Upper lobe of left lung (tissue), 6 donors: ENCODE results near the gene SELENOO. TPM values are rescaled to one million over a fixed set of nuclear protein-coding genes. Genes with fewer than 3 reads are reported as not detected.

ENCODE experiments used
- ATAC-seq, 2 donors: fragments of 200-7000 bp; cut with Tn5 transposase; one replicate each; pipeline ENCODE4 v1.9.1; 2022; ENCODE audit warnings: mild to moderate bottlenecking in 2 of 2, moderate library complexity in 2 of 2; ENCODE audit not compliant: low FRiP score in 2 of 2
- DNase-seq, 2 donors: peaks; one replicate each; pipeline ENCODE4 v3.0.0-alpha.2; 2019 to 2020
- H3K27ac ChIP-seq, 4 donors: fragments of 200-600 bp; sonication (generic); one replicate each; pipeline ENCODE4 v1.5.1; 2016 to 2019
- H3K27me3 ChIP-seq, 4 donors: fragments of 200-600 bp; sonication (generic); one replicate each; pipeline ENCODE4 v1.5.1; 2017 to 2019
- H3K36me3 ChIP-seq, 4 donors: fragments of 200-600 bp; sonication (generic); one replicate each; pipeline ENCODE4 v1.5.1; 2016 to 2019
- H3K4me1 ChIP-seq, 4 donors: fragments of 200-600 bp; sonication (generic); one replicate each; pipeline ENCODE4 v1.5.1; 2018 to 2019
- H3K4me3 ChIP-seq, 4 donors: fragments of 200-600 bp; sonication (generic); one replicate each; pipeline ENCODE4 v1.5.1; 2017 to 2019; ENCODE audit warnings: mild to moderate bottlenecking in 2 of 4, moderate library complexity in 1 of 4
- H3K9me3 ChIP-seq, 4 donors: fragments of 200-600 bp; sonication (generic); one replicate each; pipeline ENCODE4 v1.5.1; 2018 to 2019
- EP300 ChIP-seq, 4 donors: sonication (generic); formaldehyde crosslinking; IDR thresholded peaks; one replicate each; pipeline ENCODE4 v1.5.1; 2017; ENCODE audit warnings: antibody characterized with exemption in 4 of 4, control low read depth in 2 of 4
- POLR2A ChIP-seq, 4 donors: fragments of 450-650 bp; IDR thresholded peaks; one replicate each; pipeline ENCODE4 v1.5.1; 2016 to 2017; ENCODE audit warnings: antibody characterized with exemption in 4 of 4, mild to moderate bottlenecking in 2 of 4
- POLR2AphosphoS5 ChIP-seq, 2 donors: sonication (generic); formaldehyde crosslinking; IDR thresholded peaks; one replicate each; pipeline ENCODE4 v1.5.1; 2017; ENCODE audit warnings: antibody characterized with exemption in 2 of 2
- WGBS, 2 donors: methylation state at CpG; one replicate each; pipeline ENCODE4 v1.1.5; 2017 to 2018; 5-methylcytosine and 5-hydroxymethylcytosine counted together
- total RNA-seq, 6 donors: library from RNA; depleted of rRNA in 4 of 6; stranded (reverse); fragments of >200 nt in 4 of 6; gene quantifications; one replicate each; pipeline versions ENCODE4 v1.1.0 to v1.2.1, GENCODE V29; 2016 to 2021
- TF ChIP-seq, protein P1 (sequence below), 6 experiments: fragments of 450-650 bp in 4 of 6; fragments of 200-600 bp in 2 of 6; sonication (generic) in 2 of 6; IDR thresholded peaks; one replicate each; pipeline ENCODE4 v1.5.1; 2016 to 2019; ENCODE audit warnings: antibody characterized with exemption in 6 of 6
- donor health status: DM: no; HTN: no; CAD: no; lungs with moderate emphysema.
- donor health status: DM: no; HTN: yes; CAD: no; lungs with severe emphysema.

Gene SELENOO
- total RNA-seq, 6 donors from 2014 or later, result 23.1 to 102 (median 28.9) TPM

GRCh38 chr22:50153756-50154140 lies 47.1 kb upstream of the SELENOO start:
- no peak for DNase-seq
- 81 to 84% methylated on average over 5 to 6 of the region's 7 CpGs for WGBS, 2 donors

GRCh38 chr22:50157709-50158375 lies 43.0 kb upstream of the SELENOO start:
- DNase-seq (peak; percentile 80 to 84), ATAC-seq (peak; percentile 56 to 89)
- Histone ChIP-seq H3K27ac (no peak overlapping the region), H3K27me3 (no peaks in the 10 kb centered on the region), H3K9me3 (no peaks in the 10 kb centered on the region), H3K4me3 (no peak overlapping the region), H3K4me1 (no peaks in the 10 kb centered on the region), H3K36me3 (no peaks in the 10 kb centered on the region)
- WGBS, 2 donors, result 67 to 69% methylated on average over 15 to 21 of the region's 21 CpGs
- TF ChIP-seq, protein P1, sequence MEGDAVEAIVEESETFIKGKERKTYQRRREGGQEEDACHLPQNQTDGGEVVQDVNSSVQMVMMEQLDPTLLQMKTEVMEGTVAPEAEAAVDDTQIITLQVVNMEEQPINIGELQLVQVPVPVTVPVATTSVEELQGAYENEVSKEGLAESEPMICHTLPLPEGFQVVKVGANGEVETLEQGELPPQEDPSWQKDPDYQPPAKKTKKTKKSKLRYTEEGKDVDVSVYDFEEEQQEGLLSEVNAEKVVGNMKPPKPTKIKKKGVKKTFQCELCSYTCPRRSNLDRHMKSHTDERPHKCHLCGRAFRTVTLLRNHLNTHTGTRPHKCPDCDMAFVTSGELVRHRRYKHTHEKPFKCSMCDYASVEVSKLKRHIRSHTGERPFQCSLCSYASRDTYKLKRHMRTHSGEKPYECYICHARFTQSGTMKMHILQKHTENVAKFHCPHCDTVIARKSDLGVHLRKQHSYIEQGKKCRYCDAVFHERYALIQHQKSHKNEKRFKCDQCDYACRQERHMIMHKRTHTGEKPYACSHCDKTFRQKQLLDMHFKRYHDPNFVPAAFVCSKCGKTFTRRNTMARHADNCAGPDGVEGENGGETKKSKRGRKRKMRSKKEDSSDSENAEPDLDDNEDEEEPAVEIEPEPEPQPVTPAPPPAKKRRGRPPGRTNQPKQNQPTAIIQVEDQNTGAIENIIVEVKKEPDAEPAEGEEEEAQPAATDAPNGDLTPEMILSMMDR (IDR thresholded peaks at IDR 0.05), result no peak
- TF ChIP-seq POLR2AphosphoS5 (IDR thresholded peaks at IDR 0.05) (peak in 1 of 2 donors; percentile 8), POLR2A (IDR thresholded peaks at IDR 0.05) (peak in 1 of 4 donors; percentile 24), EP300 (IDR thresholded peaks at IDR 0.05) (no peak)

More at GRCh38 chr22:50153756-50154140, 47.1 kb upstream of the SELENOO start:
- Histone ChIP-seq H3K4me1 (no peaks in the 10 kb centered on the region), H3K4me3 (no peak overlapping the region), H3K27ac (no peak overlapping the region), H3K36me3 (no peaks in the 10 kb centered on the region), H3K27me3 (no peaks in the 10 kb centered on the region), H3K9me3 (no peaks in the 10 kb centered on the region)
- TF ChIP-seq EP300 (IDR thresholded peaks at IDR 0.05), result no peak
- no peak for TF ChIP-seq POLR2AphosphoS5 (IDR thresholded peaks at IDR 0.05)
- TF ChIP-seq POLR2A (IDR thresholded peaks at IDR 0.05), result no peak
- TF ChIP-seq, protein P1 (IDR thresholded peaks at IDR 0.05), result no peak
- ATAC-seq, result no peak

- Histone ChIP-seq H3K9me3 (no peaks in the 10 kb centered on the region), H3K27ac (no peak overlapping the region), H3K36me3 (no peaks in the 10 kb centered on the region), H3K27me3 (no peaks in the 10 kb centered on the region), H3K4me1 (no peaks in the 10 kb centered on the region), H3K4me3 (no peak overlapping the region)
- ATAC-seq (no peak), DNase-seq (no peak)
- WGBS, 2 donors, result 78 to 87% methylated on average over 6 to 7 of the region's 7 CpGs
- TF ChIP-seq POLR2A (IDR thresholded peaks at IDR 0.05) (no peak), EP300 (IDR thresholded peaks at IDR 0.05) (no peak)
Measured at GRCh38 chr22:50160947-50161346, 39.9 kb upstream of the SELENOO start.

- no peak for ATAC-seq
- 81 to 88% methylated on average over 12 to 22 of the region's 23 CpGs for WGBS, 2 donors
- Histone ChIP-seq H3K4me1 (no peaks in the 10 kb centered on the region), H3K36me3 (no peaks in the 10 kb centered on the region), H3K27ac (no peak overlapping the region), H3K27me3 (no peaks in the 10 kb centered on the region), H3K4me3 (no peak overlapping the region), H3K9me3 (no peaks in the 10 kb centered on the region)
- TF ChIP-seq POLR2A (IDR thresholded peaks at IDR 0.05) (no peak), EP300 (IDR thresholded peaks at IDR 0.05) (no peak), POLR2AphosphoS5 (IDR thresholded peaks at IDR 0.05) (no peak)
- TF ChIP-seq, protein P1 (IDR thresholded peaks at IDR 0.05), result no peak
- DNase-seq, result peak in 1 of 2 donors; percentile 51
Measured at GRCh38 chr22:50161508-50162390, 39.1 kb upstream of the SELENOO start.

DNA sequence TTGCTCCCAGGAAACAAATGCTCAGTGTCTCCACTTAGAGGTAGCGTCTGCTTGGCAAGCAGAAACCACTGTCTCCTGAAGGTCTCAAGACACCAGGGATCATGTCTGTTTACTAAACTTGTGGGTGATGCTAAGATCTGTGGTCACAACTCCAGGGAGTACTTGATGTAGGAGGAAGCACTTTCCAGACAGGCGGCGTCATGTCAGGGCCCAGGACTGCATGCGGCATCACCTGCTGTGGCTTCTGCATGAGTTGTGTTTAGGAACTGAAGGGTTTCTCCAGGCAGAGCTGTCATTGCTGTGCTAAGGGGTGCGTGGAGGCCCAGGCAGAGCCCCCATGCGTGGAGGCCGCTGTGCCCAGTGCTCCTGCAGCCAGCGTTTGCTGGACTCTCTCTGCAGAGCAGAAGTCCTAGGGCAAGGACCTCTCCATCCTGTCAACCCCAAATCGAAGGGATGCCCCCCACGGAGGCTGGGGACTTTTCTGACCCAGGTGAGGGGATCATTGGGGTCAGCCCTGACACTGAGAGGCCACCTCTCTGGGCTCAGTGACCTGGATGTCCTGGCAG lies 38.3 kb upstream of the SELENOO start:
- H3K4me1 ChIP-seq, result no peaks in the 10 kb centered on the region
- peak in 1 of 2 donors; percentile 50 for DNase-seq
- ATAC-seq, result no peak
- TF ChIP-seq POLR2AphosphoS5 (IDR thresholded peaks at IDR 0.05) (no peak), POLR2A (IDR thresholded peaks at IDR 0.05) (no peak), EP300 (IDR thresholded peaks at IDR 0.05) (no peak)
- TF ChIP-seq, protein P1 (IDR thresholded peaks at IDR 0.05), result no peak
- no peak overlapping the region for H3K4me3 ChIP-seq
- WGBS, 2 donors, result 83 to 93% methylated on average over 8 to 10 of the region's 10 CpGs
- H3K36me3 ChIP-seq, result no peaks in the 10 kb centered on the region
- no peak overlapping the region for H3K27ac ChIP-seq
- no peaks in the 10 kb centered on the region for H3K27me3 ChIP-seq
- H3K9me3 ChIP-seq, result no peaks in the 10 kb centered on the region
